Cardiac fibroblast (primary cell): ENCODE results near the gene NPAS4.

ENCODE experiments used
- DNase-seq, 2 donors: peaks; one replicate each; pipeline versions ENCODE4 v3.0.0 to v3.0.0-alpha.2; 2010; ENCODE audit warnings: low read depth in 2 of 2
- H3K4me3 ChIP-seq, 2 donors: replicated peaks in 1 of 2; 1 replicate in 1 of 2; 2 replicates in 1 of 2; pipeline ENCODE4 v1.5.1; 2011; ENCODE audit warnings: low read depth in 2 of 2, low read length in 2 of 2, mild to moderate bottlenecking in 2 of 2, moderate library complexity in 1 of 2
- TF ChIP-seq, protein P1 (sequence below): IDR thresholded peaks from one replicate; pipeline ENCODE4 v1.5.1; 2011; ENCODE audit warnings: low read depth, mild to moderate bottlenecking, low read length, inconsistent platforms

The NPAS4 gene

DNA sequence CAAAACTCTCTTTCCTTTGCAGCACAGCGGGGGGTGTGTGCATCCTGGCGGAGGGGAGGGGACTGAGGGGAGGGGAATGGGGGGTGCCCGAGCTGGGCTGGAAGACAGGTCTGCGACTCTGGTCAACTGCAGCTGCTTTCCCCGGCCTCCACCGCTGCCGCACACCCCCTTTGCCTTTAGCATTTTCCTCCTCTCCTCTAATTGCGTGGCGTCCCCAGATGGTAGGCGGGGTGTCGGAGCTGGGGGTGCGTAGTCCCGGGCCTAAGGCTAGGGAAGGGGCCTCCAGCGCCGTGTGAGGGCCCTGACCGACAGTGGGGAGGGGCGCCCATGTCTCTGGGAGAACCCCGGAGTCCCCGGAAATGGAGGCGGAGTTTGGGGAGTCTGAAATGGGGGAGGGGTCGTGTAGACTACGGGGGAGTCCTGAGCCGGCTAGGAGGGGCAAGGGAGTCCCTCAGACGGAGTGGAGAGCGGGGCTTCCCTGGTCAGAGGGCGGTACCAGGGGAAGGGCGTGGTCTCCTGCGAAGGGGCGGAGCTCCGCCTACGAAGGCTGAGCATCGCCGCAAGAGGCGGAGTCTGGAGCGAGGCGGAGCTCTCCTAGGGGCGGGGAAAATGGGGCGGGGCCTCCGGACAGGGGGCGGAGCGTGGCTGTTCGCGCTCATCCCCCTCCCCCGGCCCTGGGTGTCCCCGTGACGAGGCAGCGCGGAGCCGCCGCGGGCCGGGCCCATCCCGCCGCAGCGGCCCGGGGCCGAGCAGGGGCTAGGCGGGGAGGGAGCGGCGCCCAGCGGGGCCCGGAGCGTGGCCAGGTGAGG is 45.6 kb downstream of the NPAS4 start, which contains the start of gene PELI3:
Gene PELI3, plus strand, starts transcription at position 681 of the 809 bp plus-strand sequence. CDS start 1,224 bp downstream, outside the sequence.
- H3K4me3 ChIP-seq, result peak within 1 kb of the TSS; percentile 62 to 65
- peak; percentile 89 to 95 for DNase-seq
- TF ChIP-seq, protein P1, sequence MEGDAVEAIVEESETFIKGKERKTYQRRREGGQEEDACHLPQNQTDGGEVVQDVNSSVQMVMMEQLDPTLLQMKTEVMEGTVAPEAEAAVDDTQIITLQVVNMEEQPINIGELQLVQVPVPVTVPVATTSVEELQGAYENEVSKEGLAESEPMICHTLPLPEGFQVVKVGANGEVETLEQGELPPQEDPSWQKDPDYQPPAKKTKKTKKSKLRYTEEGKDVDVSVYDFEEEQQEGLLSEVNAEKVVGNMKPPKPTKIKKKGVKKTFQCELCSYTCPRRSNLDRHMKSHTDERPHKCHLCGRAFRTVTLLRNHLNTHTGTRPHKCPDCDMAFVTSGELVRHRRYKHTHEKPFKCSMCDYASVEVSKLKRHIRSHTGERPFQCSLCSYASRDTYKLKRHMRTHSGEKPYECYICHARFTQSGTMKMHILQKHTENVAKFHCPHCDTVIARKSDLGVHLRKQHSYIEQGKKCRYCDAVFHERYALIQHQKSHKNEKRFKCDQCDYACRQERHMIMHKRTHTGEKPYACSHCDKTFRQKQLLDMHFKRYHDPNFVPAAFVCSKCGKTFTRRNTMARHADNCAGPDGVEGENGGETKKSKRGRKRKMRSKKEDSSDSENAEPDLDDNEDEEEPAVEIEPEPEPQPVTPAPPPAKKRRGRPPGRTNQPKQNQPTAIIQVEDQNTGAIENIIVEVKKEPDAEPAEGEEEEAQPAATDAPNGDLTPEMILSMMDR, result no peak

DNA sequence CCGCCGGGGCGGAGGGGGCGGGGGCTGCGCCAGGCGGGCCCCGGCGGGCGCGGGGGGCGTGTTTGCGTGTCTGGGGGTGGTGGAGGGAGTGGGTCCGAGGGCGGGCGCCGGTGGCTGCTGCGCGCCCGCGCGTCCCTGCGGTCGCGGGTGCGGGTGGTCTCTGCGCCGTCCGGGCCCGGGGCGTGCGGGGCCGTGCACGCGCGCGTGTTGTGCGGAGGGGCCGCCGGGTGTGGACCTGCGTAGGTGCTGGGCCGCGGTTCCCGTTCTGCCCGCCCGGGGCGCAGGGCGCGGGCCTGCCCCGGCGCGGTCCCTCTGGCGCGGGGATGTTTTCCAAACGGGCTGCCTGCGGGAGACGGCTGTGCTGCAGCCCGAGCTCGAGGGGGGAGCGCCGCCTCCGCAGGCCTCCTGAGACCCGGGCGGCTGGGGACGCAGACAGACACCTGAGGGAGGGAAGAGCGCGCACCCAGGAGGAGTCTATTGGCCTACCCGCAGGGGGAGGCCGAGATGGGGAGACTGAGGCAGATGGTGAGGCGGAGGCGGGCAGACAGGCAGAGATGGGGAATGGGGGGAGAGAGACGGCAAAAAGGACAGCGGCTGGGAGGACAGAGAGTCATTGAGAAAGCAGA is 46.3 kb downstream of the NPAS4 start:
- TF ChIP-seq, protein P1, result peak; percentile 9
- DNase-seq, result peak; percentile 13 to 41
- H3K4me3 ChIP-seq, result peak overlapping the region; percentile 59 to 65

DNA sequence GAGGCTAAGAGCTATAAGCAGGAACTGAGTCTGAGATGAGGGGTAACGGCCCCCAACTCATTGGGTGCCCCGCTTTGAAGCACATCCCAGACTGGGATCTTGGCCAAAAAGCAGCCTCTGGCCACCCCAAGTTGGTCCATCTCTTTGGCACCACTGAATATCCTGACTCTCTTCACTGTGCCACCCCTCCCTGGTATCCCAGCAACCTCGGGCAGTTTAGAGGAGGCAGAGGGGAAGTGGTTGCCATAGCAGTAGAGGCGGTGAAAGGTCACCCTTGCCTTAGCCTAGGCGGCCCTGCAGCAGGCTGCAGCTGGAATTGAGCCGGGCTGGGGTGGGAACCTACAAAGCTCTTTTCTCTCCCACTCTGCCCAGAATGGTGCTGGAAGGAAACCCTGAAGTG is 46.9 kb downstream of the NPAS4 start:
- DNase-seq, result peak in 1 of 2 donors; percentile 36
- H3K4me3 ChIP-seq, result peak overlapping the region; percentile 59 to 65
- TF ChIP-seq, protein P1, result no peak

DNA sequence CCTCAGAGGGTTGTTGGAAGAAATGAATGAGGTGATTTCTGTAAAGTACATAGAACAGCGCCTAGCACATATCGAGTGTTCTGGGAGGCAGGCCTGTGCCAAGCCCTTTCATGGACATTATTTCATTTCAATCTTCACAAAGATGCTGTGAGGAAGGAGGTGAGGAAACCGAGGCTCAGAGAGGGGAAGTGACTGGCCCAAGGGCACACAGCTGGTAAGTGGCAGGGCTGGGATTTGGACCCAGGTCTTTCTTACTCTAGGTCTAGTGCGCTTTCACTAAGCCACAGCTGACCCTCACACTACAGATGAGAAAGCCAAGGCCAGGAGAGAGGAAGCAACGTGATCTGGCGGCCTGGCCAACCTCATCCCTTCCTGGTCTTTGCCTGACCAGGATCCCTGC is 47.9 kb downstream of the NPAS4 start:
- TF ChIP-seq, protein P1, result no peak
- no peak overlapping the region for H3K4me3 ChIP-seq
- DNase-seq, result no peak

DNA sequence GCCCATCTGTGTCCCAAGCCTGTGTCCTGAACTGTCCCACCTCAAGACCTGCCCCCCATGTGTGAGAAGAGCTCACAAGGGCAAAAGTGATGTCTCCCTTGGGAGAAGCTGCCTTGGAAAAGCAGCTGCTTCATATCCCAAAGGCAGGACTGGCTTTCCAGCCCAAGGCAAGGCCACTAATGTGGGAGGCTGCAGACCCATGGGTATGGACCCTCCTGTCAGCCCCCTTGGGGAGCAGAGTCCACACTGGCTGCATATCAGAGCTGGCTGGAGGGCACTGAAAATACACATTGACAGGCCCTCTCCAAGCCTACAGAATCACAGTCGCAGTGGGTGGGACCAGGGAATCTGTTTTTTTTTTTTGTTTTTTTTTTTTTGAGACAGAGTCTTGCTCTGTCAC is 48.6 kb downstream of the NPAS4 start:
- no peak for DNase-seq
- no peak overlapping the region for H3K4me3 ChIP-seq
- TF ChIP-seq, protein P1, result no peak

DNA sequence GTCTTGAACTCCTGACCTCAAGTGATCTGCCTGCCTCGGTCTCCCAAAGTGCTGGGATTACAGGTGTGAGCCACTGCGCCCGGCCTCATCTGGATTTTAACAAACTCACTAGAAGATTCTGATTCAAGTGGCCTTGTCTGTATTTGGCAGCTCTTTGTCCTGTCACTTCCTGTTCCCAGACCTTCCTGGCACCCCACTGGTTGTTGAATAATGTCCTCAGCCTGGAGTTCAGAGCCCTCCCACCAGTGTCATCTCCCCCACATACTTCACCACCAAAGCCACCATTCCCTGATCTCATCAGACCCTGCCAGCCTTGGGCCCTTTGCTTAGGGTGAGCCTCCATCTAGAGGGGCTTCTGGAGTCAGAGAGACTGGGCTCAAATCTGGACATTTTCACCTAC is 49.2 kb downstream of the NPAS4 start:
- no peak for DNase-seq
- TF ChIP-seq, protein P1, result no peak
- H3K4me3 ChIP-seq, result no peak overlapping the region
